ENCODE data around the gene POLDIP3.

Gene POLDIP3

GRCh38 chr22:42645341-42645937 lies 30.8 kb upstream of the POLDIP3 start:
- no peak overlapping the region for H3K4me3 ChIP-seq (ENCODE audit: low read depth, low read length)
- no peak for TF ChIP-seq CTCF (conservative IDR thresholded peaks at IDR 0.05; ENCODE audit: low read depth, low read length)
- no peak for DNase-seq (ENCODE audit: low read depth)

- peak; percentile 48 for DNase-seq (ENCODE audit: low read depth)
- no peak for TF ChIP-seq CTCF (conservative IDR thresholded peaks at IDR 0.05; ENCODE audit: low read depth, low read length)
- H3K4me3 ChIP-seq (ENCODE audit: low read depth, low read length) = peak overlapping the region; percentile 14
Observed at GRCh38 chr22:42644422-42645340, 30.0 kb upstream of the POLDIP3 start.

GRCh38 chr22:42643634-42644421 lies 29.1 kb upstream of the POLDIP3 start:
- no peak overlapping the region for H3K4me3 ChIP-seq (ENCODE audit: low read depth, low read length)
- TF ChIP-seq CTCF (conservative IDR thresholded peaks at IDR 0.05; ENCODE audit: low read depth, low read length) = no peak
- no peak for DNase-seq (ENCODE audit: low read depth)

- no peak for DNase-seq (ENCODE audit: low read depth)
- no peak for TF ChIP-seq CTCF (conservative IDR thresholded peaks at IDR 0.05; ENCODE audit: low read depth, low read length)
- no peak overlapping the region for H3K4me3 ChIP-seq (ENCODE audit: low read depth, low read length)
Observed at GRCh38 chr22:42642806-42643633, 28.3 kb upstream of the POLDIP3 start.

- no peak for TF ChIP-seq CTCF (conservative IDR thresholded peaks at IDR 0.05; ENCODE audit: low read depth, low read length)
- peak; percentile 20 for DNase-seq (ENCODE audit: low read depth)
- H3K4me3 ChIP-seq (ENCODE audit: low read depth, low read length) = no peak overlapping the region
Observed at GRCh38 chr22:42641801-42642413, 27.2 kb upstream of the POLDIP3 start.
